NCI-H82 (cell line): Measurements from ENCODE around the gene NAV2.

ENCODE experiments used
- DNase-seq: peaks from one replicate; lab custom pipeline; 2025; lab: John Stamatoyannopoulos, UW

The NAV2 gene

DNA sequence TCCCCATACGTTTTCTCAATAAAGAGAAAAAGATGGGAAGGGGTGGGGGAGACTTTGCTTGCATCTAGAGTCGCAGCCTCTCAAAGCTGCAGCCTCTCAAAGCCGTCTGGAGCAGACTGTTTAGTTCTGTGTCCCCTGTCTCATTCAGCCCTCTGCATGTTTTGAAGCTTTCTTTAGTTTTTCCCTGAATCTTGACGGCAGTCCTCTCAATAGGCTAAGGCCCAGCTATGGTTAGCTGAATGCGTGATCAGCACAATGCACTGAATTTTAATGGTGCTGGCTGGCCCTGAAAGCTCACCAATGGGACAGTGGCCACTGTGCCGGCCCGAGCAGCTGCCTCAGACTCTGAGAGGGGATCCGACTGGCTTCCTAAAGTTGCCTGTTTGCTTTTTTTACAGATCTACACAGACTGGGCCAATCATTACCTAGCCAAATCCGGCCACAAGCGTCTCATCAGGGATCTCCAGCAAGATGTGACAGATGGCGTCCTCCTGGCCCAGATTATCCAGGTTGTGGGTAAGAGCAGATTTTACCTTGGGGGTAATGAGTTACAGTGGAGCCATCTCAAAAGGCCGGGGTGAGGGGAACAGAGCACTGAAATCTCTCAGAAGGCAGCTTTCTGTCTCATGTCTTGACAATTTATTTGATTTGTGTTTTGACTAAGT lies 119.6 kb downstream of the NAV2 start:
- peak; percentile 92 for DNase-seq

DNA sequence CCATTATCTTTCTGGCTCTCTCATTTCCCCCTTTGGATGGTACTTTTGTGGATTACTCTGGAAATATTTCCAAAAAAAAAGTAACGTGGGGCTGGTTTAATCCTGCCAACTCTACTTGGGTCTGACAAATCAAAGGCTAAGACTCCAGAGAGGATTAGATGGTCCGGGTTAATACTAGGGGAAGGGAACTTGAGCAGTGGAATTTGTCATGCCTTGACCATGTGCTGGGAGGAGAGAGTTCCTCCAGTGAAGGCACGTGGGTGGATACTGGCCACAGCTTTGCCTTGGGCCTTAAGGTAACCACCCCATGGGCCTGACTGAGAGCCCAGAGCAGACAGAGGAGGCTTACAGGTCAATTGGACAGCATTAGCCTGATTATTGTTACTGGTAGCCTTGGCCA lies 120.3 kb downstream of the NAV2 start:
- peak; percentile 65 for DNase-seq

GRCh38 chr11:19834771-19835170 lies 122.1 kb downstream of the NAV2 start:
- DNase-seq = no peak

DNA sequence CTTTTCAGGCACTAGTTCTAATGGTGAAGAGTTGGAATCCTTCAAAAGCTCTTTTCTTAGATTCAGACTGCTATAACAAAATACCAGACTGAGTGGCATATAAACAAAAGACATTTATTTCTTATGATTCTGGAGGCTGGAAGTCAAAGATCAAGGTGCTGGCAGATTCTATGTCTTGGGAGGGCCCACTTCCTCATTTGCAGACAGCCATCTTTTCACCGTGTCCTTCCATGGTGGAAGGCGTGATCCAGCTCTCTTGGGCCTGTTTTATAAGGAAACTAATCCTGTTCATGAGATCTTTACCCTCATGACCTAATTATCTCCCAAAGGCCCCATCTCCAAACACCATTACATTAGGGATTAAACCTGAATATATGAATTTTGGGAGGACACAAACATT lies 124.0 kb downstream of the NAV2 start:
- DNase-seq = no peak

- DNase-seq = no peak
Measured at GRCh38 chr11:19838994-19839768, 126.5 kb downstream of the NAV2 start.

DNA sequence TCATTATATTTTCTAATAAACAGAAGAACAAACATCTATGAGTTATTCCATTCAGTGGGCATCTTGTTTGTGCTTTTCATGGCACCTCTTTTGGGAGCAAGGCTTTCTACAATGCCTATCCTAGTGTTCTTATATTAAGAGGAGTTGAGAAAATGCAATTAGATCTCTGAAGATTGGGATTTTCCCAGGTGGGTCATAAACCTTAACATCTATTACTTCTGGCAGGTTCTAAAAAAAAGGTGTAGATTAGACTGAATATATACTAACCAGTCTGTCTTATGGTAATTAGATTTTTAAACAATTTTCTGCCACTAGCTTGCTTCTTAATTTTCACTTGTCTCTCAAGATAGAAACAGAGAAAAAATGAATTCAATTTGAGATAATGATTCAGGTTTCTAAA lies 128.3 kb downstream of the NAV2 start:
- no peak for DNase-seq

GRCh38 chr11:19842505-19842904 lies 129.9 kb downstream of the NAV2 start:
- DNase-seq = no peak

DNA sequence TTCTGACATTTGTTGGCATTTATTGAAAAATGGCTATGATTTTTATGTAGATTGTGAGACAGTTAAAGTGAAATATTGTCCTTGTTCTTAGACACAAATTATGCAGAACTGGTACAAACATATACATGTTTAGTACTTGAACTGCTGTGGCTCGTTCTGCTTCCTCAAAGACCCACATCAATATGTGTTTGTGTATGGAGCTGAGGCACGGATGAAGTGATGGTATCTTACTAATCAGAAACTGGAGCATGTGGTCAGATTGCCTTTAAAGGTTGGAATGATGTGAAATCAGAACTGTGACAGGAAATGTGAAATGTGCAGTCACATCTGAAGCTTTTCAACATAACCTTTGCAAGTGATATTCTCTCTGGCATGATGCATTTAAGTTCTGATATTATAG lies 130.4 kb downstream of the NAV2 start:
- no peak for DNase-seq

DNA sequence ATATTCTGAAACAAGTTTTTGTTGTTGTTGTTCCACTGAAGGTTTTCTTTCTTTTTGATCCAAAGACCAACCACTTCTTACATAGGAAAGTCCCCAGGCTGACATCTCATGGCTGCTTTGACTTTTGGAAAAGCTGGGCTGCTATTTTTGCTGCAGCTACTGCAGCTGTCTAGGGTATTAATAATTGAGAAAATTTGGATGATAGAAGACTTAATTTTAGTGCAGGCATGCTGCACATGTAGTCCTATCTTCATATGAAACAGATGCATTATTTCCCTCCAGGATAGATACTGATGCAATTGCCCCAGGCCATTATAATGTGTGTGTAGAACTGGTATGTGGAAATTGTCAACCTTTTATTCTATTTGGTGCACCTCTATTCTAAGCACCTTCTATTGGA lies 131.4 kb downstream of the NAV2 start:
- no peak for DNase-seq

GRCh38 chr11:19844806-19845205 lies 132.2 kb downstream of the NAV2 start:
- DNase-seq = no peak

DNA sequence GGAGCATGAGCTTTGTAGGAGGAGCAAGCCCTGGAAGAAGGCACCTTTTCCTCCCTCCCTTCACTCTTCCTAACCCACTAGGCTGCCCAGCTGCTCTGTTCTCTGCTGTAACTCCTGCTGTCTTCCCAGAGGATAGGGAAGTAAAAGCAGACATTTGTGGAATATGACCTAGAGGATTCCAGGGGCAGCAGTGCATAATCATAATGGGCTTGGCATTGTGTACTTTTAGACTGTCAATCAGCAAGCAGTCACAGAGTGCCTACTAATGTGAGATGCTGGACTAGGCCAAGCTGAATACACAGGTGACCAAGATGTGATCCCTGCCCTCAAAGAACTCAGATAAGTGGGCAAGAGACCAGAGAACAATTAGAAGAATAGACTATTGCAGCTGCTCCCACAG lies 133.0 kb downstream of the NAV2 start:
- DNase-seq = no peak

DNA sequence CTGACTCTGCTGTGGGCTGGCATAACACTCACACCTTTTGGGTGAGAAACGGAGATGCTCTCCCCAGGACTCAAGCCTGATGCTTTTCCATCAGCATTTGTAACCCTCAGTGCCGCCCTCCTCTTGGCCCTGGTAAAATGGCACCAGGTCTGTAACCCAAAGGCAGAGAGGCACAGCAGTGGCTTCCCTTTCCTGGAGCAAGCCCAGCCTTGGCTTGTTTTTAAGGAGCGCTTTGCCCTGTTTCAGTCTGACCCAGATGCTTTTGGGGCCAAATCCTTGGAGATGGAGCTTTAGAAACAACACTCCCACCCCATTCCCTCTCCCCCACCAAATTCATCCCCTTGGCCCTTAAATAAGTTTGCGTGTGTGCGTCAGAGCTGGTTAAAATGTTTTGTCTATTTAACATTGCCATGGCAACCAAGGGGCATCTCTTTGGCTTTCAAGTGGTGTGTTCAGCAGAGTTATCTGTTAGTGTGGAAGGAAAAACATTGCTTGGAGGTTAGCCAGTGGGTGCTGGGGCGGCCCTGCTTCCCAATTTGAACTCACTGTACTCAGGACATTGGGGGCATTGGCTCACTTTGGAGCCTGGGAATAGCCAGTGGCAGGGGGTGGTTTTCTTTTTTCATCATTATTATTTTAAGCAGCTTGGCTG lies 134.1 kb downstream of the NAV2 start:
- no peak for DNase-seq

GRCh38 chr11:19848219-19848618 lies 135.6 kb downstream of the NAV2 start:
- DNase-seq = no peak

GRCh38 chr11:19849107-19849789 lies 136.6 kb downstream of the NAV2 start:
- DNase-seq = peak; percentile 10

DNA sequence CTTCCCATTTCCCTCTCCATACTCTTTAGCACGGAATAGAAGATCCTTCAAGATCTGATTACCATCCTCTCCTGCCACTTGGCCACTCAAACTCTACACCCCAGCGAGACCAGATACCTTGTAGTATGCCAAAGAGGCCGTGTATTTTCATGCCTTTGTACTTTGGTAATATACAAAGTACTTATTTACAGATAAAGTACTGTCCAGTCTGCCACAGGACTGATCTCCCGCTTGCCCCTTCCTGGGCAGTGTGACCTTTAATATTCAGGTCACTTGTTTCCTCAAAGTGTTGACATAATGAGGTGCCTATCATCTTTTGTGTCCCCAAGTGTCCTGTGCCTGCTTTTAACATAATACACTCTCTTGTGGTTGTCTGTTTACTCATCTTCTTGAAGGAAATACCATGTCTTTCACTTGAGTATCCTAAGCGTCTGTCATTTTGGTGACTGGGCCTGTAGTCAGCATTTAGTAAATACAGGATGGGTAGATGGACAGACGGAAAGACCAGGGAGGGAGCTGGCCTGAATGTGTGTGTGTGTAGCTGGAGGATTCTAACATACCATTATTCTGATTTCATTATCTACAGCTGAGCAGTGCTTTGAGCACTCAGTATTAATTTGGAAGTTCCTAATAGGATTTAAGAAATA lies 137.4 kb downstream of the NAV2 start:
- no peak for DNase-seq

- DNase-seq = no peak
Measured at GRCh38 chr11:19852288-19852687, 139.7 kb downstream of the NAV2 start.

- DNase-seq = no peak
Measured at GRCh38 chr11:19853016-19853415, 140.4 kb downstream of the NAV2 start.

GRCh38 chr11:19853920-19854319 lies 141.3 kb downstream of the NAV2 start:
- DNase-seq = no peak

- no peak for DNase-seq
Measured at GRCh38 chr11:19861171-19861570, 148.5 kb downstream of the NAV2 start.

DNA sequence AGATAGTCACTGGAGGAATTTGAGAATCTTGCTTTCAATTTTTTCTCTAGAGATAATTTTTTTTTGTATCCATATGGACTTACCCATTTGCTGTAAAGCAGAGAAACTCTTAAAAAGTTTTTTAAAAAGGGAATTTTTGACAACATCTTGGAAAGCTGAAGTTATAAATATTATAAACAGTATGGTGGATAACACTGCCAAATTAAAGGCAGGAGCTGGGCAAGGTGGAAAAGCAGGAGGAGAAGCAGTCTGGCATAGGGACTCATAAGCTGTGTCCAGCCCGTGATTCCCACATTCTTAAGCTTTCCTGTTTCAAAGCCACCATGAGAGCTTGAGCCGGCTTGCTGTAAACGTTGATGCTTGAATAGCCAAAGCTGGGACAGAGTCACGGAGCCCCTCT lies 149.5 kb downstream of the NAV2 start:
- no peak for DNase-seq

GRCh38 chr11:19864141-19865140 lies 151.8 kb downstream of the NAV2 start:
- peak; percentile 3 for DNase-seq
